ENCODE results near the gene NEDD9. TPM values are rescaled to one million over a fixed set of nuclear protein-coding genes. Genes with fewer than 3 reads are reported as not detected.

NEDD9 gene
- total RNA-seq, 2 donors from 2014 or later = 43.4 to 73.1 TPM

DNA sequence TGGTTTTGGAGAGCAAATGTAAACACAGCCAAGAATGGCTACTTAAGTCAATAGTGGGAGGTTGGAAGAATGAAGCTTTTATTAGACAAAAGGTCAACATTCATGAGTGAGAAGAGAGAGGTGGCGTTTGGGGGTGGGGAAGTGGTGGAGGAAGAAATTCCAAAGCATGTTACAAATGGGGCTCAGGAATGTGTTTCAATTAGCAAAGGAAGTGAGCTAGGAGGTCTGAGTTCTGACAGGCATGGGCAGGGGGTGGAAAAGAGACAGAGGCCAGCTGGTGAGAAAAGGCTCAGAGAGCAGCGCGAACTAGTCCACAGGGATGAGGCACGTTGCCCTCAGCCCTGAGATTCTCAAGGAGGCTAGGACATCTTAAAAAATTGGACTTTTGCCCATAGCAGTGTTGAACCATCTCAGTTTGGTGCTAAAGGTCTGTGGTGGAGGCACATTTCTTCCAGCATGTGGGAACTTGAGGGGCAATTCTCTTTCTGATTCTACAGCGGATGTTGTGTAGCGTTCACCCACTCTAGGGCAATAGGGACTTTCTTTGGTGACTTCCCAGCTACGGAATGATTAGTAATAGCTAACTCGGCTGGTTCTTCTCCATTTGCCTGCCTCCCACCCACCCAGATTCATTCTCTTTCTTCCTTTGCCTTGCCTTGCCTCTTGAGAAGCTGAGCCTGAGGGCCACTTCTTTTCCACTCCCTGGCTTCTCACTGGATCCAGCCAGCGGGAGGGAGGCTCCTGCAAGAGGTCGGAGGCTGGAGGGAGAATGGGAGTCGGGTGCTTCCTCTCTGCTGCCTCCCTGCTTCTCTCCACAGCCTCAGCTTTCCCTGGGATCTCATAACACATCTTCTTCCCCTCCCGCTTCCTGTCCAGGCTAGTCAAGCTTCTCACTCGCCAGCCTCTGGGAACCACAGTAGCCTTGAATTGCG lies 45.1 kb upstream of the NEDD9 start:
- no peaks in the 10 kb centered on the region for H3K9me3 ChIP-seq
- peaks cover 5% of the 10 kb centered on the region for H3K4me1 ChIP-seq
- DNase-seq = no peak
- H3K36me3 ChIP-seq = no peaks in the 10 kb centered on the region
- TF ChIP-seq, protein P1, sequence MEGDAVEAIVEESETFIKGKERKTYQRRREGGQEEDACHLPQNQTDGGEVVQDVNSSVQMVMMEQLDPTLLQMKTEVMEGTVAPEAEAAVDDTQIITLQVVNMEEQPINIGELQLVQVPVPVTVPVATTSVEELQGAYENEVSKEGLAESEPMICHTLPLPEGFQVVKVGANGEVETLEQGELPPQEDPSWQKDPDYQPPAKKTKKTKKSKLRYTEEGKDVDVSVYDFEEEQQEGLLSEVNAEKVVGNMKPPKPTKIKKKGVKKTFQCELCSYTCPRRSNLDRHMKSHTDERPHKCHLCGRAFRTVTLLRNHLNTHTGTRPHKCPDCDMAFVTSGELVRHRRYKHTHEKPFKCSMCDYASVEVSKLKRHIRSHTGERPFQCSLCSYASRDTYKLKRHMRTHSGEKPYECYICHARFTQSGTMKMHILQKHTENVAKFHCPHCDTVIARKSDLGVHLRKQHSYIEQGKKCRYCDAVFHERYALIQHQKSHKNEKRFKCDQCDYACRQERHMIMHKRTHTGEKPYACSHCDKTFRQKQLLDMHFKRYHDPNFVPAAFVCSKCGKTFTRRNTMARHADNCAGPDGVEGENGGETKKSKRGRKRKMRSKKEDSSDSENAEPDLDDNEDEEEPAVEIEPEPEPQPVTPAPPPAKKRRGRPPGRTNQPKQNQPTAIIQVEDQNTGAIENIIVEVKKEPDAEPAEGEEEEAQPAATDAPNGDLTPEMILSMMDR (IDR thresholded peaks at IDR 0.05) = no peak
- intact Hi-C loops (cut with DNase I) = no loop called here
- no peak overlapping the region for H3K4me3 ChIP-seq
- no peak overlapping the region for H3K9ac ChIP-seq (ENCODE audit: low read depth in 2 of 2, low read length in 2 of 2)
- H3K27ac ChIP-seq = no peak overlapping the region
- no peaks in the 10 kb centered on the region for H3K27me3 ChIP-seq

- H3K27me3 ChIP-seq = no peaks in the 10 kb centered on the region
- H3K9ac ChIP-seq (ENCODE audit: low read depth in 2 of 2, low read length in 2 of 2) = no peak overlapping the region
- intact Hi-C loops (cut with DNase I) = no loop called here
- H3K36me3 ChIP-seq = no peaks in the 10 kb centered on the region
- H3K9me3 ChIP-seq = no peaks in the 10 kb centered on the region
- H3K27ac ChIP-seq = no peak overlapping the region
- TF ChIP-seq, protein P1 (IDR thresholded peaks at IDR 0.05) = no peak
- DNase-seq = no peak
- peaks cover 5% of the 10 kb centered on the region for H3K4me1 ChIP-seq
- H3K4me3 ChIP-seq = no peak overlapping the region
Observed at GRCh38 chr6:11276911-11277274, 44.4 kb upstream of the NEDD9 start.

DNA sequence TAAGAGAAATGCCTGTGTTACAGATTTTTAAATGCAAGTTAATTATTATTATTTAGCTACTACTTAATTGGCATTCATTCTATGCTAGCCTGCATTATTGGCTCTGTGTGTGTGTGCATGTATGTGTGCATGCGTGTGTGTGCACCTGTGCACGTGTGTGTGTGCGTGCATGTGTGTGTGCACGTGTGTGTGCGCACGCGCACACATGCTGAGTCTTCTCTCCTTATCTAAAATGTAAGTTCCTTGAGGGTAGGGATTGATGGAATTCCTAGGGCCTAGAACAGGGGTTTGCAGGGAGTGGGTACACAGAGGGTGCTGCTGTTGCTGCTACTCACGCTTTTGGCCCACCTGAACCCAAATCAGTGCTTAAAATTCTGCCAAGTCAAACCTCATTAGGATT lies 43.8 kb upstream of the NEDD9 start:
- Histone ChIP-seq H3K4me3 (no peak overlapping the region), H3K9me3 (no peaks in the 10 kb centered on the region), H3K36me3 (no peaks in the 10 kb centered on the region), H3K4me1 (peaks cover 5% of the 10 kb centered on the region), H3K9ac (ENCODE audit: low read depth in 2 of 2, low read length in 2 of 2) (peak overlapping the region in 1 of 2 donors; percentile 29), H3K27me3 (no peaks in the 10 kb centered on the region), H3K27ac (peak overlapping the region; percentile 63)
- intact Hi-C loops (cut with DNase I) = no loop called here
- TF ChIP-seq, protein P1 (IDR thresholded peaks at IDR 0.05) = no peak
- peak; percentile 17 for DNase-seq

- H3K4me3 ChIP-seq = no peak overlapping the region
- peaks cover 5% of the 10 kb centered on the region for H3K4me1 ChIP-seq
- no peaks in the 10 kb centered on the region for H3K36me3 ChIP-seq
- DNase-seq = peak; percentile 68
- H3K9me3 ChIP-seq = no peaks in the 10 kb centered on the region
- TF ChIP-seq, protein P1 (IDR thresholded peaks at IDR 0.05) = no peak
- H3K9ac ChIP-seq (ENCODE audit: low read depth in 2 of 2, low read length in 2 of 2) = peak overlapping the region in 1 of 2 donors; percentile 29
- H3K27ac ChIP-seq = peak overlapping the region; percentile 63
- intact Hi-C loops (cut with DNase I) = no loop called here
- no peaks in the 10 kb centered on the region for H3K27me3 ChIP-seq
Observed at GRCh38 chr6:11275598-11275997, 43.1 kb upstream of the NEDD9 start.

DNA sequence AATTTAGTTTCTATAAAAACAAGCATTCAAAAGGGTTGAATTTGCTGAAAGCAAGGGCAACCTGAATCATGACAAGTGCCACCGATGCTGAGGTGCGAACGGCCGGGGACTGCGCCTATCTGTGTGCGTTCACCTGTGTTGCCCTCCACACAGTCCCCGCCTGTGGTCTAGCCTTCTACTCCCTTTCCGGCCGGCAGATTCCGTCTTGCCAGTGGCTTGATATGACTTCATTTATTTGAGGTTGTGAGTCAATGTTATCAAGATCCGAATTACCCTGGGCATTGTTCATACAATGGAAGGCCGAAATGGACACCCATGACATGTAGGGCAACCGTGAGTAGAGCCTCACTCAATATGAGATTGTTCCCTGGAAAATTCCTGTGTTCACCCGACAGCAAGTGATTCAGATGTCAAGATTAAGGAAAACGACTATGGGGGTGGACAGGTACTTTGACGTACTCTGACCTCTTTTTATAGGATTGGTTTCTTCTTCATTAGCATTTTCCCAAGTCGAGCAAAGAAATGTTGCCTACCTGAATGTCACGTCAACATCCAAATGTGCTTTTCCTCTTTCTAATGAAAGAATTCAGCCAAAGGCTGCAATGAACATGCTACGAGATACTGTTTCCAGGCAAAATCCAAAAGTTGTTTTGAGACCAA lies 41.1 kb upstream of the NEDD9 start:
- H3K4me1 ChIP-seq = peaks cover 7% of the 10 kb centered on the region
- H3K27me3 ChIP-seq = no peaks in the 10 kb centered on the region
- no peaks in the 10 kb centered on the region for H3K36me3 ChIP-seq
- peak overlapping the region; percentile 81 for H3K27ac ChIP-seq
- intact Hi-C loops (cut with DNase I) = no loop called here
- H3K4me3 ChIP-seq = no peak overlapping the region
- no peaks in the 10 kb centered on the region for H3K9me3 ChIP-seq
- TF ChIP-seq, protein P1 (IDR thresholded peaks at IDR 0.05) = no peak
- peak overlapping the region in 1 of 2 donors; percentile 22 for H3K9ac ChIP-seq (ENCODE audit: low read depth in 2 of 2, low read length in 2 of 2)
- peak; percentile 74 for DNase-seq

All from colonic mucosa (tissue), 4 donors.